ENCODE results near the gene ERCC1. TPM values are rescaled to one million over a fixed set of nuclear protein-coding genes. Genes with fewer than 3 reads are reported as not detected.

ERCC1 gene
- polyA plus RNA-seq, 2 of the 4 experiments (the other 2 are of a cell fraction) = 81.7 to 93.0 TPM

DNA sequence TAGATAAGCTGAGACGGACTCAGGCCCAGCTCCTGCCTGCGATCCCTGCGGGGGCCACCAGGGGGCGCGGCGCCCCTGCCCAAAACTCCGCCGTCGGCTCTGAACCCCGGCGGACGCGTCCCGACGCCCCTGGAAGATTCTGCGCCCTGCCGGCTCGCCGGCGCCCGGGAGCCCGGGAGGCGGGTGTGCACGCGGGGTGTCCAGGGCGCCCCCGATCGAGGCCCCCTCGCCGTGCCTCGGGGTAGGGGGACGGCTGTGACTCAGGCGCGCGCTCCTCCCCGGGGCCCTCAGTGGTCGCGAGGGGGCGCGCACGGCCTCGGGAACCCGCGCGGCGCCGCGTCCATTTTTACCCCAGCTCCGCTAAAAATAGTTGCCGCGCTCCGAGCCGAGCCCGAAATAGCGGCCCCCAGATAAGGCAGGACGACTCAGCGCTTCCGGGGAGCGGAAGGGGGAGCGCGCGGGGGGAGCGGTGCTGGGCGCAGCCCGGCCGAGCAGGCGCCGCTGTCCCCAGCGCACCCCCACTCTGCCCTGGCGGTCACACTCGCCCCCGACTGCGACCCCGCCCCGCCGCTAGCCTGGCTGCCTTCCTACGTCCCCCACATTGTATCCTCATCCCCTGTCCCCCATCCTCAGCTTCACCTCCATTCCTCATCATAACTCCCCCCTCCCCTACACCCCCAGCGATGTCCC lies 16.0 kb upstream of the ERCC1 start (continued):
- TF ChIP-seq JUNB (IDR thresholded peaks at IDR 0.05) (no peak), CBX8 (IDR thresholded peaks at IDR 0.05) (no peak), RFX5 (IDR thresholded peaks at IDR 0.05) (no peak), ELK1 (IDR thresholded peaks at IDR 0.05; ENCODE audit: low read depth, low read length) (peak; percentile 83; the same call in 1 of the 2 replicates), MAZ (IDR thresholded peaks at IDR 0.05; ENCODE audit: borderline replicate concordance, low read depth, low read length) (peak; percentile 93), RAD21 (conservative IDR thresholded peaks at IDR 0.05 in 1 of 2, IDR thresholded peaks at IDR 0.05 in 1 of 2) (peak; percentile 77 to 99), ZFP36 (IDR thresholded peaks at IDR 0.05; ENCODE audit: borderline replicate concordance, partially characterized antibody) (peak; percentile 39), FOSL2 (IDR thresholded peaks at IDR 0.05) (no peak), FOSL2 (CRISPR knock-in tag; IDR thresholded peaks at IDR 0.05) (peak; percentile 83), ZSCAN20 (CRISPR knock-in tag; IDR thresholded peaks at IDR 0.05) (no peak), CTCF (IDR thresholded peaks at IDR 0.05) (peak; percentile 100), POLR2A (IDR thresholded peaks at IDR 0.05; ENCODE audit: low read length) (peak; percentile 12; the same call in 1 of the 2 replicates), BHLHE40 (IDR thresholded peaks at IDR 0.05; ENCODE audit: low read depth, low read length) (no peak), REST (IDR thresholded peaks at IDR 0.05) (no peak)

GRCh38 chr19:45439190-45439568 lies 15.5 kb upstream of the ERCC1 start:
- FAIRE-seq (no peak), ATAC-seq (no peak), DNase-seq (ENCODE audit: low read depth in 1 of 2, low spot score in 1 of 2) (no peak)
- Histone ChIP-seq H3K4me1 (peaks cover 22% of the 10 kb centered on the region), H3K27ac (peak overlapping the region; percentile 80 to 95; a peak in 5 of 6 replicates), H3K4me3 (peak overlapping the region; percentile 52), H3K9me3 (no peaks in the 10 kb centered on the region), H3K4me2 (peak overlapping the region; percentile 73; the same call in 2 of the 3 replicates)
- CTCF ChIA-PET = interaction anchor here (0.5 to 27.6 kb wide), 59 partner anchors 10 to 486 kb away, joined by 3 to 1883 read pairs (median 5); partner anchors contain the start of genes BLOC1S3, ERCC1, FBXO46 and FOSB
- WGBS (ENCODE audit: missing lambda C conversion rate) = 38% methylated on average over 10 of the region's 10 CpGs
- 0 out of 2 replicates have a peak, but pooled peaks have one; percentile 41 for TF ChIP-seq HDAC2 (IDR thresholded peaks at IDR 0.05)
- 0 out of 2 replicates have a peak, but pooled peaks have one; percentile 33 for TF ChIP-seq HOXA7 (CRISPR knock-in tag; IDR thresholded peaks at IDR 0.05)
- no peak for TF ChIP-seq FOXS1 (CRISPR knock-in tag; IDR thresholded peaks at IDR 0.05)
- no peak for TF ChIP-seq EP300 (IDR thresholded peaks at IDR 0.05)
- TF ChIP-seq REST (IDR thresholded peaks at IDR 0.05) = no peak
- peak; percentile 87 for TF ChIP-seq KDM1A (IDR thresholded peaks at IDR 0.05; ENCODE audit: low read depth)
- POLR2A ChIA-PET = interaction anchor here (0.8 to 4.6 kb wide), 6 partner anchors 11 to 203 kb away, joined by 3 to 40 read pairs (median 6); partner anchors contain the start of gene FOSB

Measured in A549 (cell line).